ENCODE data around the gene ANTXRL.
"Not testable (repeated sequence)": the region's sequence is repeated elsewhere in the genome, so short reads cannot be mapped to it uniquely, and the experiment has no call there.

ANTXRL gene

GRCh38 chr10:46317889-46318288, 31.1 kb downstream of the ANTXRL start:
- DNase-seq (ENCODE audit: low read depth, low spot score), result no peak
- no peak overlapping the region for H3K4me3 ChIP-seq (ENCODE audit: low read length)

- DNase-seq (ENCODE audit: low read depth, low spot score), result no peak
- no peak overlapping the region for H3K4me3 ChIP-seq (ENCODE audit: low read length)
These were observed 32.0 kb downstream of the ANTXRL start for GRCh38 chr10:46318799-46319198.

GRCh38 chr10:46319389-46319788, 32.6 kb downstream of the ANTXRL start:
- H3K4me3 ChIP-seq (ENCODE audit: low read length), result no peak overlapping the region
- DNase-seq (ENCODE audit: low read depth, low spot score), result no peak

GRCh38 chr10:46321770-46322169, 35.0 kb downstream of the ANTXRL start:
- DNase-seq (ENCODE audit: low read depth, low spot score), result no peak
- H3K4me3 ChIP-seq (ENCODE audit: low read length), result no peak overlapping the region

- DNase-seq (ENCODE audit: low read depth, low spot score), result no peak
- H3K4me3 ChIP-seq (ENCODE audit: low read length), result no peak overlapping the region
These were observed 36.4 kb downstream of the ANTXRL start for GRCh38 chr10:46323176-46323575.

- no peak overlapping the region for H3K4me3 ChIP-seq (ENCODE audit: low read length)
- no peak for DNase-seq (ENCODE audit: low read depth, low spot score)
These were observed 38.2 kb downstream of the ANTXRL start for GRCh38 chr10:46325021-46325420.

- DNase-seq (ENCODE audit: low read depth, low spot score), result no peak
- no peak overlapping the region for H3K4me3 ChIP-seq (ENCODE audit: low read length)
These were observed 39.3 kb downstream of the ANTXRL start for GRCh38 chr10:46326066-46326465.

- no peak for DNase-seq (ENCODE audit: low read depth, low spot score)
- no peak overlapping the region for H3K4me3 ChIP-seq (ENCODE audit: low read length)
These were observed 40.2 kb downstream of the ANTXRL start for GRCh38 chr10:46326971-46327370.

- H3K4me3 ChIP-seq (ENCODE audit: low read length), result no peak overlapping the region
- no peak for DNase-seq (ENCODE audit: low read depth, low spot score)
These were observed 40.9 kb downstream of the ANTXRL start for GRCh38 chr10:46327685-46328084.

GRCh38 chr10:46328853-46329689, 42.3 kb downstream of the ANTXRL start:
- no peak for DNase-seq (ENCODE audit: low read depth, low spot score)

GRCh38 chr10:46329690-46330016, 42.9 kb downstream of the ANTXRL start:
- H3K4me3 ChIP-seq (ENCODE audit: low read length), result no peak overlapping the region
- no peak for DNase-seq (ENCODE audit: low read depth, low spot score)

More at GRCh38 chr10:46328853-46329689, 42.3 kb downstream of the ANTXRL start:
- H3K4me3 ChIP-seq (ENCODE audit: low read length), result no peak overlapping the region

- no peak for DNase-seq (ENCODE audit: low read depth, low spot score)
- H3K4me3 ChIP-seq (ENCODE audit: low read length), result no peak overlapping the region
These were observed 44.1 kb downstream of the ANTXRL start for GRCh38 chr10:46330894-46331293.

GRCh38 chr10:46365484-46365883, 78.7 kb downstream of the ANTXRL start:
- not testable (repeated sequence) for H3K4me3 ChIP-seq (ENCODE audit: low read length); DNase-seq (ENCODE audit: low read depth, low spot score)

GRCh38 chr10:46367209-46367608, 80.4 kb downstream of the ANTXRL start:
- not testable (repeated sequence) for H3K4me3 ChIP-seq (ENCODE audit: low read length); DNase-seq (ENCODE audit: low read depth, low spot score)

GRCh38 chr10:46367666-46368240, 81.0 kb downstream of the ANTXRL start:
- not testable (repeated sequence) for H3K4me3 ChIP-seq (ENCODE audit: low read length); DNase-seq (ENCODE audit: low read depth, low spot score)

GRCh38 chr10:46368956-46369355, 82.2 kb downstream of the ANTXRL start:
- DNase-seq (ENCODE audit: low read depth, low spot score); H3K4me3 ChIP-seq (ENCODE audit: low read length): not testable (repeated sequence)

GRCh38 chr10:46374410-46374809, 87.6 kb downstream of the ANTXRL start:
- not testable (repeated sequence) for DNase-seq (ENCODE audit: low read depth, low spot score); H3K4me3 ChIP-seq (ENCODE audit: low read length)

- H3K4me3 ChIP-seq (ENCODE audit: low read length); DNase-seq (ENCODE audit: low read depth, low spot score): not testable (repeated sequence)
These were observed 88.6 kb downstream of the ANTXRL start, which contains the start of gene ANXA8L1 for GRCh38 chr10:46375406-46375805. ANXA8L1 (plus strand) TSS chr10:46375776; CDS start chr10:46375852, 76 bp downstream.

- not testable (repeated sequence) for H3K4me3 ChIP-seq (ENCODE audit: low read length); DNase-seq (ENCODE audit: low read depth, low spot score)
These were observed 90.2 kb downstream of the ANTXRL start for GRCh38 chr10:46377022-46377421.

- not testable (repeated sequence) for H3K4me3 ChIP-seq (ENCODE audit: low read length); DNase-seq (ENCODE audit: low read depth, low spot score)
These were observed 90.9 kb downstream of the ANTXRL start for GRCh38 chr10:46377651-46378050.

GRCh38 chr10:46378108-46378507, 91.3 kb downstream of the ANTXRL start:
- not testable (repeated sequence) for DNase-seq (ENCODE audit: low read depth, low spot score); H3K4me3 ChIP-seq (ENCODE audit: low read length)

Measured in Jurkat, Clone E6-1 (cell line).